GM13977 (cell line): ENCODE results near the gene COMMD3.

Experiments
- DNase-seq: peaks from one replicate; pipeline ENCODE4 v3.0.0; 2012; ENCODE audit warnings: low spot score
- CTCF ChIP-seq: IDR thresholded peaks from 2 replicates; pipeline ENCODE4 v1.5.1; 2012; ENCODE audit warnings: mild to moderate bottlenecking, control low read depth; ENCODE audit not compliant: insufficient read depth; ENCODE audit errors: extremely low read depth, missing control alignments
- in situ Hi-C: fragments of 300-500 bp; cut with MboI; formaldehyde crosslinking; loops from one replicate; pipeline ENCODE4 v1.12.0; 2022; ENCODE audit warnings: low sequenced_read_pairs, low pct_unique_long_range_greater_than_20kb, mixed read lengths, inconsistent platforms; ENCODE audit not compliant: unreplicated experiment

Gene COMMD3

GRCh38 chr10:22335173-22335933, 19.2 kb downstream of the COMMD3 start:
- TF ChIP-seq CTCF = peak; percentile 4
- in situ Hi-C loops = no loop called here
- DNase-seq = peak; percentile 90

- TF ChIP-seq CTCF = no peak
- in situ Hi-C loops = no loop called here
- DNase-seq = no peak
These were observed 22.2 kb downstream of the COMMD3 start for GRCh38 chr10:22338185-22338900.

GRCh38 chr10:22338931-22339330, 22.7 kb downstream of the COMMD3 start:
- no peak for TF ChIP-seq CTCF
- DNase-seq = no peak

GRCh38 chr10:22339761-22340328, 23.7 kb downstream of the COMMD3 start:
- TF ChIP-seq CTCF = no peak
- no peak for DNase-seq
- in situ Hi-C loops = no loop called here

More at GRCh38 chr10:22338931-22339330, 22.7 kb downstream of the COMMD3 start:
- in situ Hi-C loops = no loop called here

- DNase-seq = peak; percentile 83
- no peak for TF ChIP-seq CTCF
These were observed 24.4 kb downstream of the COMMD3 start for GRCh38 chr10:22340329-22341189.

More at GRCh38 chr10:22340329-22341189, 24.4 kb downstream of the COMMD3 start:
- in situ Hi-C loops = no loop called here
